Activated CD4-positive, alpha-beta T cell treated with anti-CD3 and anti-CD28 coated beads for 1 hour (primary cell): ENCODE data around the gene PYGO2.
"Not testable (repeated sequence)": the region's sequence is repeated elsewhere in the genome, so short reads cannot be mapped to it uniquely, and the experiment has no call there.

Experiments used
- DNase-seq: peaks from one replicate; pipeline ENCODE4 v3.0.0-alpha.2; 2020

Gene PYGO2

DNA sequence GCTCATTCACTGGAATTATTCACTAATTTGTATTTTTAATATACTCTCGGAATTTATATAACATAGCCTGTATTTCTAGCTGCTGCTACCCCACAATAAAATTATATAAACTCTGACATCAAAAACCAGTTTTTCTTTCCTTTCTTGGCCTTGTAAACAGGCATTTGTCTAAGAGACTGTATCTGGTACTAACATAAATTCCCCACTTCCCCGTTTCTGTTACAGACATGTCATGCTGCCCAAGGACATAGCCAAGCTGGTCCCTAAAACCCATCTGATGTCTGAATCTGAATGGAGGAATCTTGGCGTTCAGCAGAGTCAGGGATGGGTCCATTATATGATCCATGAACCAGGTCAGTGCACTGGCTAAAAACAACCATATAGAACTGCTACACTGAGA, 16.2 kb upstream of the PYGO2 start:
- not testable (repeated sequence) for DNase-seq

DNA sequence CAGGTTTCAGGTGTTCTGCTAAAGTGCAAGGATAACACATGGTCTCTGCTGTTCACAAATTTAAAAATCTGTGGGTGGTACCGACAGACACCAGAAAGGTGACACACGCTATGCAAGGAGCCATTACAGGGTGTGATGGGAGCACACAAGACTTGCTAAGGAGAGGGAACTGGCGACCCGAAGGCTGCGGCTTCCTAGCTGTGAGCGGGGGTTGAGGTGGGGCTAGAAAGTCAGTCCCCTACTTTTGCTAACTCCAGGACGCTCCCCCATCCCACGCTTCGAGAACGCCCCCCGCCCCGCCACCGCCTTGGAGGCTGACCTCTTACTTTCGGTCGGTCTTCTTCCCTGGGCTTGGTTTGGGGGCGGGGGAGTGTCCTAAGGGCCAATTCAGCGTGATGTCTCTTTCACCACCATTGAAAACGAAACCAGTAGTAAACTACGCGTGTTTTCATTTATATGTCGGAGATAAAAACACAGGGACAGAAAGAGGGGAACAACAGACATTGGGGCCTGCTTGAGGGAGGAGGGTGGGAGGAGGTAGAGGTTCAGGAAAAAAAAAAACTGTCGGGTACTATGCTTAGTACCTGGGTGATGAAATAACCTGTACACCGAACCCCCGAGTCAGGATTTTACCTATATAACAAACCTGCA, 14.0 kb upstream of the PYGO2 start:
- no peak for DNase-seq

DNA sequence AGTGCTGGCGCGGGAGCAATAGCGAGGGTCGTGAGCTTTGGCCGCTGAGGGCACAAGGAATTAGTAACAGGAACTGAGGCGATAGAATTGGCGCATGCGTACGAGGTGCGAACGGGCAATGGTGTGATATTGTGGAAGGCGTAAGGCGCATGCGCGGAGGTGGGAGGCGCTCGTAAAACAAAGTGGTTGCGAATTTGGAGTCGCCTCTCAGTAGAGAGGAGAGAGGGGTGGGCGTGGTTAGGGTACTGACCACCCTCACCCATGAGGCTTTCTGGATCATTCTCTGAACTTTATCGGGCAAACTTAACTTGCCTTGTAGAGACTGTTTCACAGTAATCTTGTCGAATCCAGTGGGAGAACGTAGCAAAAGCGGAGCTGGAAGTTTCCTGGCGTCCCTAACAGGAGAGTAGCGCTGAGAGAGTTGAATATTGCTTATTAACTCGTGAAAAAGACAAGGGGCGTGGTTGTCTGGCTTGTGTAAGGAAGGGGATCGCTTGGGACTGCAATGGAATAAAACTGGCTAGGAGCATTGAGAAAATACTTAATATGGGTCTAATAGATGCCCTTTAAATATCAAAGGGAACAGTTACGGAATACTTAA, 13.3 kb upstream of the PYGO2 start:
- DNase-seq, result peak; percentile 91

DNA sequence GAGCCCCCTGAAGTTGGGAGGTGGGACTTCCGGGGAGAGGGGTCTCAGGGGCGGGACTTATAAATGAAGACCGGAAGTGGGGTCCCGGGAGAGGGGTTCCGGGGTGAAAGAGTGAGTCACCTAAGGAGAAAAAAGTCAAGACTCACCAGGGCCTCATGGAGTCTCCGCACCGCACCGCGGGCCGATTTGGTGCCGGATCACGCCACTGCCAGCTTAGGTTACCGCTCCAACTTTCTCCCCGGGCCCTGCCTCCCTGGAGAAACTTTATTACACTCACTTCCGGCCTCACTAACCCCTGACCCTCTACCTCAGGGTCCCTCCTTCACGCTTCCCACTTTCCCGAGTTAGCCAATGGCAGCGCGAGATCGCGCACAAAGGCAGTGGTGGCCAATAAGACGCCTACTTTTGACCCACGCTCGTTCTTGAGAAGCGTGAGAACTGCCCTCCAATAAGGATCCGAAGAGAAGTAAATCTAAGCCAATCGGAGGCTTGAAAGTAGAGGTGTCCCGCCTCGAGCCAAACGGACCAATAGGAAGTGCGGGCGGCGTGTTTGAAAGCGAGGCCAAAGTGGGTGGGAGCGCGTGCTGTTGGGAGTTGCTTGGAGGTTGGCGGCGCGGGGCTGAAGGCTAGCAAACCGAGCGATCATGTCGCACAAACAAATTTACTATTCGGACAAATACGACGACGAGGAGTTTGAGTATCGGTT, 12.7 kb upstream of the PYGO2 start, which contains the start of gene CKS1B:
Gene CKS1B, plus strand, starts transcription at position 580 of the 706 bp plus-strand sequence. Its CDS starts 65 bp downstream, at position 645.
- DNase-seq, result peak; percentile 96

DNA sequence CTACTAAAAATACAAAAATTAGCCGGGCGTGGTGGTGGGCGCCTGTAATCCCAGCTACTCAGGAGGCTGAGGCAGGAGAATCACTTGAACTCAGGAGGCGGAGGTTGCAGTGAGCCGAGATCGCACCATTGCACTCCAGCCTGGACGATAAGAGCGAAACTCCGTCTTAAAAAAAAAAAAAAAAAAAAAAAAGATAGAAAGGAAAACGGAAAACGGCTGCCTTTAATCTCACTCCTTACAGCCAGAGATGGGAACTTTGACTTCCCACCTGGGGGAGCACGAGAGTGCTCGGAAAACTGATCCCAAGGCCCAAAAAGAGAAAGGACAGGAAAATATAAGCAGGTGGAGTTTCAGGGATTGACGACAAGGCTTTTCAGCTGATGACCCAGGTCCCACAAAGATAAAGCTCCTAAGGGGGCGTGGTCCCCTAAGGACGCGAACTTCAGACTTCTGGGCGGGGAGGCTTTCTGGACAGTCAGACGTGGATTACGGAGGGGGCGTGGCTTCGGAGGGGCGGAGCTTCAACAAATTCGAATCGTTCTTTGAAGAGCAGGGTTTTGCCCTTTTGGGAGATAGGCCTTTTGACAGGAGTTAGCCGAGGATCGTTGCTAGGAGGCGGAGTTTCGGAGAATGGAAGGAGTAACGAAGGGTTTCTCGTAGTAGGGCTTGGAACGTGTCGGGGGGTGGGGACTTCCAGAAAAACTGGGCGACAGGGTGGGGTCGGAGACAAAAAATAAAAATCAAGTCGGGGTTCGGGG, 11.9 kb upstream of the PYGO2 start:
- peak; percentile 80 for DNase-seq

DNA sequence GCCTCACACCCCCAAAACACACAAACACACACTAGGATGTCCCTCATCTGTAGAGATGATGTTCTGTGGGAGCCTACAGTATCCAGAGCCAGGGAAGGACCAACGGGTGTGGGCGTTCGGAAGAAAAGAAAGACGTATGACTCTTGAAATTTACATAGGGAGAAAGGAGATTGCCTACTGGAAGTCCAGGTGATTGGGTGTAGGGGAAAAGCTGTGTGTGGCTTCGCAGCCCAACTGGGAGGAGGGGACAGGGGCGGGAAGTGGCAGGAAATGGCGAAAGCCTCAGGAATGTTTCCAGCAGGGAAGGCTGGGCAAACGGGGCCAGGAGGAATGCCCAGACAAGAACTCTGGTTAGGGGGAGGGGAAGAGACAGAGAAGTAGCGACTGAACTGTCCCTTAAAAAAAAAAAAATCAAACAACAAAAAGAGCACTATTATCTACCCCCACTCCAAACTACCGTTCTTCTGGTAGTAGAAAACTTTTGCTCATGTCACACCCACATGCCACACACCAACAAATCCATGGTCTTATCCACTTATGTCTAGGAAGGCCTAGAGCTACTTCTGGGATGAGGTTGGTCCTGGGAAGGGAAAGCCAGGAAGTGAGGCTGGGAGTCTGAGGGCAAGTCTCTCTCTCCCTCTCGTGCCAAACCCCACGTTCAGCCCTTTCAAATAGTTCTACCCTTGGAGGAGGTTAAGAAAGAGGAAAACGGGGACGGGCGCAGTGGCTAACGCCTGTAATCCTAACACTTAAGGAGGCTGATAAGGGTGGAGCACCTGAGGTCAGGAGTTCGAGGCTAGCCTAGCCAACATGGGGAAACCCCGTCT, 11.1 kb upstream of the PYGO2 start:
- no peak for DNase-seq

DNA sequence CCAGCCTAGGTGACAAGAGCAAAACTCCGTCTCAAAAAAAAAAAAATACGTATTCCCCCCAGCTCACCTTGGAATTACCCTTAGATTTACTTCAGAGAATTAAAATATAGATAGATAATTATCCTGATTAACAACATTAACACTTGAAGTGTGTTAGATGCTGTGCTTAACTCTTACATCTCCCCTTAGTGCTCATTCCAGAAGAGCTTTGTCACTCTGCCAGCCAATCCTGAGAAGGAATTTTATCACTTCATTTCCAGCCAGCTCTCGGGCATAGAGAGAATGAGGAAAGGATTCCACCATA, 10.6 kb upstream of the PYGO2 start:
- no peak for DNase-seq

DNA sequence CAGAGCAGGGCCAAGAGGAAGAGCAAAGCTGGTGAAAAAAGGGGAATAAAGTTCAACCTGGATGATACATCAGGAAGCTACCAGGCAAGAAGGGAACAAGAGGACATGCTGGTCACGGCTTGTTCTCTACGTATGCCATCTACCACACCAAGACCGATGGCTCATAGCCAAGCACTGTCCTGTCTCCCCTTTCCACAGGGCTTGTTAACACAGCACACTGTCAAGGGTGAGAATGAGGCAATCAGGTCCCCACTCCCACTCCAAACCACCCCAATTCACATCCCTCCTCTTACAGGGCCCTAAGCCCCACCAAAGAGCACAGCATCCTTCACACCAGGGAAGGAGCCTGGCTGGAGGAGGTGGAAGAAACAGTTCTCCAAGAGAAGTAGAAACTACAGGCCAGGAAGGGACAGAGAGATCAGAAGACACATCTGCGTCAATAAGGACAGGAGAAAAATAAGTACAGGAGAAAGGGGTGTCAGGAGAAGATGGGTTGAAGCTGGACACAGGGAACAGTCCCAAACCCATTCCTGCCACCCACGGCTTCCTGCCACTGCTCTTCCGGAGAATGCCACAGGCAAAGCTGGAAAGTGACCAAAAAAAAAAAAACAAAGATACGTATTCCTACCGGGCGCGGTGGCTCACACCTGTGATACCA, 9.9 kb upstream of the PYGO2 start:
- DNase-seq, result no peak

DNA sequence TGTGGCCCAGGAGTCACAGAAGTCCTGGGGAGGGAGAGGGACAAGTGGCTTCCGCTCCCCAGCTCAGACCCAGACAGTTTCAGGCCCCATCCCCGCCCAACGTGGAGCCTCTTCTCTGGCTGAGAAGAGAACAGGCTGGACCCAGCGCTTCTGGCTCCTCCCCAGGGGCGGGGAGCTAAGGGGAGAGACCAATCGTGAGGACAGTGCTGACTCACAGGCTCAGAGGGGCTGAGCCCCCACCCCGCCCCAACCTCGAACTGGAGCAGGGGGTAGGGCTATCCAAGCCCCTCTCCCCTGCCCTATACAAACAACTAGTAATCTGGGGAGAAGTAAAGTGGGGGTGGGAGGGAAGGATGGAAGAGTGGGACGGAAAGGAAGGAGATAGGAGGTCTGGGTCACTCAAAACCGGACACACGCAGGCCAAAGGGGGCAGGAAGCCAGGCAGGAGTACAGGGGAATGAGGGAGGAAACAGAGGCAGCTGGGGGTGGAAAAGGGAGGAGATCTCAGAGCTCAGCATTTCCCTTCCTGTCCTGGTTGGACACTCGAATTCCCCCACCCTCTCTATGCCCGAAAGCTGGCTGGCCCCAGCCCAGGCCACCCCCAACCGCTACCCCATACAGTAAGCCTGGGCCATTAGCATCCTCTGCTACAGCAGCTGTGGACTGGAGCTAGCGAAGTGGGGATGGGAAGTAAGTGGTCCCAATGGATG, 9.2 kb upstream of the PYGO2 start, which contains the start of gene SHC1:
Gene SHC1, minus strand, starts transcription at position 117 of the 710 bp plus-strand sequence. CDS start 221 bp downstream, outside the sequence.
- DNase-seq, result no peak

DNA sequence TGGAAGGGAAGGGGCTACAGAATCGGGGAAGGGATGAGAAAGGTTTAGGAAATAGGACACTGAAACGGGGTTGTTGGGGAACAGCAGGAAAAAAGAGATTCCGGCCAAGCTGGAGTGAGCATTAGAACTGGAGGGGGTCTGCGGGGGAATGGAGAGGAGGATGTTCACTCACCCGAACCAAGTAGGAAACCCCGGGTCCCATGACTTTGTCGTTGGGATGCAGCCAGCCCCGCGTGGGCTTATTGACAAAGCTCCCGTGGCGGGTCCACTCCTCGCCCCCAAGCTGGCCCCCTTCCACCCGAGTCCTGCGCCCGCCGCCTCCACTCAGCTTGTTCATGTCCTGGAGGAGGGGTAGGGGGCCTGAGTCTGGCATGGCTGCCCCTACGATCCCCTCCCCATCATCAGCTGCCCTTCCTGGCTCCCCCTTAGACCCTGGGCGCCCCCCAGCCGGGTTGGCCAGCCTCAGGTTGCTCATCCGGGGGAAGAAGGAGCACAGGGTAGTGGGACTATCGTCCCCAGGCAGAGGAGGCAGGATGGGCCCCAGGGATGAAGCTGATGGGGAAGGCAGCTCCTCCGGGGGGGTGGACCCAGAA, 8.4 kb upstream of the PYGO2 start:
- no peak for DNase-seq

DNA sequence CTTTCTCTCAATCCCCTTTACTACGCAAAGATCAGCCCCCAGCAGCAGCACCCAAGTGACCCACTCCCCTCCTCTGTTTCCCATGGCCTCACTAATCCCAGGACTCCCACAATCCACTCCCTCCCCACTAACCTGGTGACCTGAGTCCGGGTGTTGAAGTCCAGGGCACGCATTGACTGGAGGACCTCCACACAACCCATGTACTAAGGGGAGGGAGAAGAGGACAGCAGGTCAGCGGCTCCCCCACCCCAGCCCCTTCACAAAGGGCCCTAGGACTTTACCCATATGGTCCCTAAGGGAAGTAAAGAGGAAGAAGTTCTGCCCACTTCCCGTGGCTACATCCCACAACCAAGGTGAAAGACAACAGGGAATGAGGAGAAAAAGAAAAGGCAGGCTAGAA, 7.7 kb upstream of the PYGO2 start:
- no peak for DNase-seq

DNA sequence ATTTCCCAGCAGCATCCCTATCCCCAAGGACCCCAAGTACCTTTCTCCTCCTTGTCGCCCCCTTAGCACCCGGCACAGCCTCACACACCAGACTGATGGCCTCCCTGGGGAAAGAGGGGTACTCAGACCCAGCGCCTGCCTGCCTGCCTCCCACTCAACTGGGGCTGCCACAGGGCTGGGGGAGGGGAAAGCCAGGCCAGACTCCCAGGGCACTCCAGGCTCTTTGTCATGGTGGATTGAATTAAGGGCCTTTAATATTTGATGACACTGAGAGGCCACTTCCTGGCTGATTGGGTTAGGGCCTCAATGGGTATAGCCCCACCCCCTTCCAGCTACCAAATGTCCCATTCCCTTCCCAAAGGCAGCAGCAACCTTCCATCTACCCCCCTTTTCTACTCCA, 7.1 kb upstream of the PYGO2 start:
- DNase-seq, result no peak

DNA sequence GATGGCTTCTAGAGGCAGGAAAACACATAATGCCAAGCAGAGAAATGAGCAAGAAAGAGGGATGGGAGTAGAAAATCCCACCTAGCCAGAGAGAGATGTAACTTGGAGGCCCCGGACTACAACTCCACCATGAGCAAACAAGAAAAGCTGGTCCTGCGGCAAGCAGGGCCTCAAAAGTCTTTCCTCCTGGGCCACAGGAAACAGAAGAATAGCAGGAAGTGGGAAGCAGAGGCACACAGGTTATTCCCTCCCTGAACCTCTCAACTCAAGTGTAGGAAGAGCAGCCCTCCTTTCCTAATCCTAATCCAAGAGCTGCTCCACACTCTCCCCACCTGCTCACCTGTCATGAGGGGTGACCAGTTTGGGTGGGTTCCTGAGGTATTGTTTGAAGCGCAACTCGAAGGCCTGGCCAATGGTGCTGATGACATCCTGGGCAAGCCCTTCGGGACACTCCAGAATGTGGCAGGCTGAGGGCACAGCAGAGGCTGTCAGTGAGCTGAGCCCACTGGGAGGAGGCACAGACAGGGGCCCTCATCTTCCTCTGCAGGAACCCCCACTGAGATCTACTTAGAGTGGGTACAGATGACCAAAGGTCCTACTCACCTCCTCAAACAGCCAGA, 5.9 kb upstream of the PYGO2 start:
- DNase-seq, result no peak

DNA sequence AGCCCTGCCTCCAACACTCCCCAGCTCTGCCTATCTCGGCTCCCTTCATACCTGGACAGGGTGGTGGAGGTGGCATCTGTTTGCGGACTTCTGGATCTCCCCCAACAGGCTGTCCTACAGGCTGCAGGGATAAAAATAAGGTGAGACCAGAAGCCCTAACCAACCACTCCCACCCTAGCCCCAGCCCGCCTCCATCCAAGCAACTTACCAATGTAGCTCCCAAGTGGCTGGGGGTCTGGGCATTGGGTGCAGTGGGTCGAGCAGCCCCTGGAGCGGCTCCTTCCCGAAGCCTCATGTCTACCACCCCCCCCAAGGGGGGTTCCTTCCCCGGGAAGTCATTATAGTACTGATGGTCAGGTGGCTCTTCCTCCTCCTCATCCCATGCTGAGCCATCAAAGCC, 4.5 kb upstream of the PYGO2 start:
- no peak for DNase-seq

DNA sequence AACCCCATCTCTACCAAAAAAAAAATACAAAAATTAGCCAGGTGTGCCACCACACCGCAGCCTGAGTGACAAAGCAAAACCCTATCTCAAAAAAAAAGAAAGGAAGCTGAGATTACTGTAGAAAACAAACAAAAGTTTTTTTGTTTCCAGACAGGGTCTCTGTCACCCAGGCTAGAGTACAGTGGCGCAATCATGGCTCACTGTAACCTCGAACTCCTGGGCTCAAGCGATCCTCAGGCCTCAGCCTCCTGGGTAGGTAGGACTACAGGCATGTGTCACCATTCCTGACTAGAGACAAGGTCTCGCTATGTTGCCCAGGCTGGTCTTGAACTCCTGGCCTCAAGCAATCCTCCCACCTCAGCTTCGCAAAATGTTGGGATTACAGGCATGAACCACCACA, 2.8 kb upstream of the PYGO2 start:
- DNase-seq, result no peak

DNA sequence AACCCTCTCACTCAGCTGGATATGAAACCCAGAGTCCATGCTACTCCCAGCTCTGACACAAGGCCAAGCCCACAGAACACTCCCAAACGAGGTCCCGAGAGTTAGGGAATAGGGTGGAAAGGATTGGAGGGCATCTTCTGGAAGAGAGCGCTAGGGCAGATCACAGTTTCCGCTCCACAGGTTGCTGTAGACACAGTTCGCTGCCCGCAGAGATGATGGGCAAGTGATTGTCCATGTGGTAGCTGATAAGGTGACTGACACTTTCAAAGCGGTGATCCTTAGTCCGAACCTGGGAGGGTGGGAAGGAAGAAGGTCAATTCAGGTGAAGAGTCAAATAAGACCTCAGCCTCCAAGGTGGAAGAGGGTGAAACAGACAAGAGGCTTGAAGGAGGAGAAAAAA, 2.1 kb upstream of the PYGO2 start:
- DNase-seq, result no peak

DNA sequence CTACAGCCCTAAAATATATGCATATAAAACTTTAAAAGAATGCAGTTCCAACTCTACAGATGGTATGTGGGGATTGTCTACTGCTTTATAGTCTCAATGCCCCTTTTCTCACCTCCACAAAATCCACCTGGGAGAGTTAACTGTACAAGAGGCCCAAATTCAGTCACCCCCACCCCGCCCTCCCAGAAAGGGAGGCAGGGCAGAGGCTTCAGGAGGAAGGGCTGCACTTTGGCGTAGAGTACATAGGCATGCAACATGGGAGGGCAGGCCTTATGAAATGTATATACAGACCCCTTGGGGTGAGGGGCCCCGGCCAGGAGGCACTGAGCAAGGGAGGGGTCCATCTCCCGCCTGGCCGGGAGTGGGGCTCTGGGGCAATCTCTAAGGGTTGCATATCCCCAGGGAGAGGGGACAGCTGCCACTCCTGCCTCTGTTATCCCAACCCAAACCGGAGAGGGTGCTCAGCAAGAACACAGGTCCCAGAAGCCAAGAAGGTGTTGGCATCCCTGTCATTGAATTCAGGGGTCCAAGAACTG, 1.3 kb upstream of the PYGO2 start:
- DNase-seq, result no peak

DNA sequence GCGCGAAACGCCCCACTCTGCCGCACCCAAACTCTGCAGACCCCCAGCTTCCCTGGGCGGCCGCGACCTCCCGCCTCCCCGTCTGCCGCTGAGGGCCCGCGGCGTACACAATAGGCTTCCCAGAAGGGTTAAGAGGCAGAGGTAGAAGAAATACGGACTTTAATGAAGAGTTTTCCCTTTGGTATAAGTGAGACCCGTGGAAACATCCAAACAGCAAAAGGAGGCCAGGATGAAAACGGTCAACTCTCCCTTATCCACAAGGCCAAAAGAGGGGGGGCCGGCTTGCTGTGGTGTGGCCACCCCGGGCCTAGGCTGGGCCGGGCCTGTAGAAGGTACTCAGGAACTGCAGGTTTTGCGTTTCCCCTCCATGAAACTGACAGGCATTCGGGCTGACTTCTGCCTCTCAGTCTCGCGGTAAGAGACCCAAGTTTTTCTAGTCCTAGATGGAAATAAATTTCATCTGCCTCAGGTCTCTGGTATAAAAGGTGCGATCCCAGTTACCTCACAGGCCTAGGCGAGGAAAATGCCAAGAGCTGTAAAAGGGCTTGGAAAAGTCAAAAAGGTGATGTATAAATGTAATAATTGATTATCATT, 671 bp upstream of the PYGO2 start:
- DNase-seq, result no peak

DNA sequence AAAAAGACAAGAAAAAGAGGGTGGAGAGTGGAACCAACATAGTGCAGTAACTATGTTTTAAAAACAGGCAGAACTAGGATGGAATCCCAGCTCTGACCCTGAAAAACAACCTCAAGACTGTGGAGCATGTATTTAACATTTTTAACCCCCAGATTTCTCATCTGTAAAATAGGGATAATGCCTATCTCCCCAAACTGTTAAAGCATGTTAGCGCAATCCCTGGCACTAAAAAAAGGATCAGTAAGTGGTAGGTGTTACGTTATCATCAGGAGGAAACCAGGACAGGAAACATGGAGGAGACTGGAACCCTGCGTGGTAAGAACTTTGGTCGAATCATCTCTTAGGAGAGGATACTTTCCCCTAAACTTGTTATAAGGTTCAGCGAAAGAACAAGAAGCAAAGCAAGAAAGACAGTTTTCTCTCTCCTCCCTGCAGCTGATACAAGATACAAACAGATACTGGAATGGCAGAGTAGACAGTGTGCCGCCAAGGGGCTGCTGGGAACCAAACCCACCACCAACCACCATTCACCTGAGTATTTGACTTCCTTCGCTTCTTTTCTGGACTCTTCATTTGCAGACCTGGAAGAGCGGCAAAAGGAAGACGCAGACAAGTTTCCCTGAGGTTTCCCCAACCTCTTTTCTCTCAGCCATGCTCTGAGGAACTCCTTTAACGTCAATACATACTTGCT, 991 bp downstream of the PYGO2 start:
- no peak for DNase-seq
